Parathyroid adenoma (tissue), 2 donors: ENCODE measurements around the gene OBSCN.

Experiments
- H2AFZ ChIP-seq: fragments of 300-600 bp; sonication (generic); one replicate; pipeline ENCODE4 v1.7.0; 2017; ENCODE audit warnings: antibody characterized with exemption, mild to moderate bottlenecking
- H3K27ac ChIP-seq: fragments of 300-600 bp; sonication (generic); one replicate; pipeline ENCODE4 v1.7.0; 2017
- H3K27me3 ChIP-seq: fragments of 300-600 bp; sonication (generic); one replicate; pipeline ENCODE4 v1.7.0; 2017; ENCODE audit warnings: low read length; ENCODE audit not compliant: control insufficient read depth, insufficient read depth
- H3K36me3 ChIP-seq: fragments of 300-600 bp; sonication (generic); one replicate; pipeline ENCODE4 v1.7.0; 2017; ENCODE audit warnings: low read length; ENCODE audit not compliant: control insufficient read depth, insufficient read depth
- H3K4me1 ChIP-seq: fragments of 300-600 bp; sonication (generic); one replicate; pipeline ENCODE4 v1.7.0; 2017; ENCODE audit warnings: control low read depth
- H3K4me2 ChIP-seq: fragments of 300-600 bp; sonication (generic); one replicate; pipeline ENCODE4 v1.7.0; 2017; ENCODE audit warnings: low read length
- H3K4me3 ChIP-seq: fragments of 300-600 bp; sonication (generic); one replicate; pipeline ENCODE4 v1.7.0; 2017; ENCODE audit warnings: low read depth, low read length
- H3K79me2 ChIP-seq: fragments of 300-600 bp; sonication (generic); one replicate; pipeline ENCODE4 v1.7.0; 2017; ENCODE audit warnings: control low read depth
- H3K9ac ChIP-seq: fragments of 300-600 bp; sonication (generic); one replicate; pipeline ENCODE4 v1.7.0; 2017; ENCODE audit warnings: mild to moderate bottlenecking
- H3K9me3 ChIP-seq: fragments of 300-600 bp; sonication (generic); one replicate; pipeline ENCODE4 v1.7.0; 2017; ENCODE audit warnings: low read length; ENCODE audit not compliant: control insufficient read depth
- CTCF ChIP-seq: fragments of 300-600 bp; sonication (generic); IDR thresholded peaks from one replicate; pipeline ENCODE4 v1.7.0; 2017; ENCODE audit warnings: antibody characterized with exemption, mild to moderate bottlenecking
- donor health status: primary hyperparathyroidism.

OBSCN gene

GRCh38 chr1:228378873-228379460, 171.1 kb downstream of the OBSCN start:
- H3K4me3 ChIP-seq, result peak overlapping the region; percentile 75
- no peaks in the 10 kb centered on the region for H3K36me3 ChIP-seq
- H3K27me3 ChIP-seq, result no peaks in the 10 kb centered on the region
- peak overlapping the region; percentile 81 for H2AFZ ChIP-seq
- peak overlapping the region; percentile 42 for H3K27ac ChIP-seq
- no peaks in the 10 kb centered on the region for H3K79me2 ChIP-seq
- H3K4me1 ChIP-seq, result no peaks in the 10 kb centered on the region
- TF ChIP-seq CTCF, result no peak
- H3K9me3 ChIP-seq, result no peaks in the 10 kb centered on the region
- no peak overlapping the region for H3K9ac ChIP-seq
- H3K4me2 ChIP-seq, result peak overlapping the region; percentile 97

GRCh38 chr1:228379666-228380065, 171.8 kb downstream of the OBSCN start:
- H2AFZ ChIP-seq, result no peak overlapping the region
- H3K79me2 ChIP-seq, result no peaks in the 10 kb centered on the region
- H3K9ac ChIP-seq, result no peak overlapping the region
- no peak for TF ChIP-seq CTCF
- H3K27ac ChIP-seq, result no peak overlapping the region
- H3K4me2 ChIP-seq, result peak overlapping the region; percentile 97
- no peaks in the 10 kb centered on the region for H3K9me3 ChIP-seq
- H3K36me3 ChIP-seq, result no peaks in the 10 kb centered on the region
- no peak overlapping the region for H3K4me3 ChIP-seq
- H3K27me3 ChIP-seq, result no peaks in the 10 kb centered on the region
- H3K4me1 ChIP-seq, result no peaks in the 10 kb centered on the region

- no peak overlapping the region for H3K9ac ChIP-seq
- TF ChIP-seq CTCF, result no peak
- H3K4me3 ChIP-seq, result no peak overlapping the region
Measured at GRCh38 chr1:228381356-228381755, 173.5 kb downstream of the OBSCN start.

GRCh38 chr1:228383773-228384172, 175.9 kb downstream of the OBSCN start:
- Histone ChIP-seq H3K4me2 (no peak overlapping the region), H3K36me3 (no peaks in the 10 kb centered on the region), H2AFZ (no peak overlapping the region), H3K27ac (no peak overlapping the region), H3K4me3 (no peak overlapping the region), H3K4me1 (no peaks in the 10 kb centered on the region), H3K79me2 (no peaks in the 10 kb centered on the region), H3K9ac (no peak overlapping the region), H3K9me3 (no peaks in the 10 kb centered on the region), H3K27me3 (no peaks in the 10 kb centered on the region)
- no peak for TF ChIP-seq CTCF

More at GRCh38 chr1:228381356-228381755, 173.5 kb downstream of the OBSCN start:
- no peaks in the 10 kb centered on the region for H3K9me3 ChIP-seq
- no peak overlapping the region for H2AFZ ChIP-seq
- H3K4me1 ChIP-seq, result no peaks in the 10 kb centered on the region
- H3K4me2 ChIP-seq, result no peak overlapping the region
- H3K79me2 ChIP-seq, result no peaks in the 10 kb centered on the region
- H3K27me3 ChIP-seq, result no peaks in the 10 kb centered on the region
- H3K36me3 ChIP-seq, result no peaks in the 10 kb centered on the region
- no peak overlapping the region for H3K27ac ChIP-seq

GRCh38 chr1:228385232-228385631, 177.4 kb downstream of the OBSCN start:
- Histone ChIP-seq H3K9me3 (no peaks in the 10 kb centered on the region), H2AFZ (no peak overlapping the region), H3K4me1 (no peaks in the 10 kb centered on the region), H3K4me3 (no peak overlapping the region), H3K9ac (no peak overlapping the region), H3K27ac (no peak overlapping the region), H3K79me2 (no peaks in the 10 kb centered on the region), H3K4me2 (no peak overlapping the region), H3K36me3 (no peaks in the 10 kb centered on the region), H3K27me3 (no peaks in the 10 kb centered on the region)
- no peak for TF ChIP-seq CTCF
